ENCODE results near the gene ZYG11B.
"Not testable (repeated sequence)": the region's sequence is repeated elsewhere in the genome, so short reads cannot be mapped to it uniquely, and the experiment has no call there.

DNA sequence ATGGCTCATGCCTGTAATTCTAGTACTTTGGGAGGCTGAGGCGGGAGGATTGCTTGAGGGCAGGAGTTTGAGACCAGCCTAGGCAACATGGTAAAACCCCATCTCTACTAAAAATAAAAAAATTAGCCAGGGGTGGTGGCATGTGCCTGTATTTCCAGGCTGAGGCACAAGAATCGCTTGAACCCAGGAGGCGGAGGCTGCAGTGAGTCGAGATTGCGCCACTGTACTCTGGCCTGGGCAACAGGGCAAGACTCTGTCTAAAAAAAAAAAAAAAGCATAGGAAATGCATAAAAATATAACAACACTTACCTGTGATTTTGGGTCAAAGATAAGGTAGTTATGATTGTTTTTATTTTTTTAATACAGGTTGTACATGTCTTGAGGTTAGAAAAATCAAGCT, 94.6 kb downstream of the ZYG11B start:
- TF ChIP-seq, protein P1, sequence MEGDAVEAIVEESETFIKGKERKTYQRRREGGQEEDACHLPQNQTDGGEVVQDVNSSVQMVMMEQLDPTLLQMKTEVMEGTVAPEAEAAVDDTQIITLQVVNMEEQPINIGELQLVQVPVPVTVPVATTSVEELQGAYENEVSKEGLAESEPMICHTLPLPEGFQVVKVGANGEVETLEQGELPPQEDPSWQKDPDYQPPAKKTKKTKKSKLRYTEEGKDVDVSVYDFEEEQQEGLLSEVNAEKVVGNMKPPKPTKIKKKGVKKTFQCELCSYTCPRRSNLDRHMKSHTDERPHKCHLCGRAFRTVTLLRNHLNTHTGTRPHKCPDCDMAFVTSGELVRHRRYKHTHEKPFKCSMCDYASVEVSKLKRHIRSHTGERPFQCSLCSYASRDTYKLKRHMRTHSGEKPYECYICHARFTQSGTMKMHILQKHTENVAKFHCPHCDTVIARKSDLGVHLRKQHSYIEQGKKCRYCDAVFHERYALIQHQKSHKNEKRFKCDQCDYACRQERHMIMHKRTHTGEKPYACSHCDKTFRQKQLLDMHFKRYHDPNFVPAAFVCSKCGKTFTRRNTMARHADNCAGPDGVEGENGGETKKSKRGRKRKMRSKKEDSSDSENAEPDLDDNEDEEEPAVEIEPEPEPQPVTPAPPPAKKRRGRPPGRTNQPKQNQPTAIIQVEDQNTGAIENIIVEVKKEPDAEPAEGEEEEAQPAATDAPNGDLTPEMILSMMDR (IDR thresholded peaks at IDR 0.05): not testable (repeated sequence)
- TF ChIP-seq POLR2A (IDR thresholded peaks at IDR 0.05): not testable (repeated sequence)
